HPDE6-E6E7 (cell line): ENCODE data around the gene VPS41.
A peak's percentile ranks its signal among the peaks of the same experiment; 100 is the strongest.

Source experiments
- DNase-seq: peaks from one replicate; pipeline ENCODE4 v3.0.0; 2011; ENCODE audit warnings: missing footprints; ENCODE audit errors: extremely low spot score

The VPS41 gene

DNA sequence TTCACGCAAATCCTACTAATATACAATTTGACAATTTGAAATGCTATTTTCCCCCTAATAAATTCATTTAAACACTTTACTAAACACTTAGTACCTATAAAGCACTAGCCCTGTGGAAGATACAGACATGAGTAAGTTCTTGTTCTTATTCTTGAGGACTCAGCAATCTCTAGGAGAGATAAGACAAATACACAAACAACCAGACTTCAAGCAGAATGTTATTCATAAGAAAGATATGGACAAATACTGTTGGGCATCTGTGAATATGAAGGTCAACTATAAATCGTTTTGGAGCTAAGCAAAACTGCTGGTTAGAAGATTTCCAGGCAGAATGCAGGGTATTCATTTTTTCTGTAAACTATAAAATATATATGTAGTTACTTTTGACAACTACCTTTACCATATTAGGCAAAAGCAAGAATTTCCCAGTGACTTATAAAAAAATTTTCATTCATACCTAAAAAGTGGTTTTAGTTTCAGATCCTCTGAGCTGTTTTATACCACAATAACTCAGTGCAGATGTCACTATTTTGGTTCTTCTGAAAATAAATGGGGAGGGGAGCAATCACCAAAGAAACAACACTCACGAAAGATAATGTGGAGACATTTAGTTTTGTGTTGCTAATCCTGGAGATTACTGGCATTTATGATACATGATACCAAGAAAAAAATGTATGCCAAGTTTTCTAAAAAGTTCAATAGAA, 3.8 kb downstream of the VPS41 start:
- DNase-seq: no peak

DNA sequence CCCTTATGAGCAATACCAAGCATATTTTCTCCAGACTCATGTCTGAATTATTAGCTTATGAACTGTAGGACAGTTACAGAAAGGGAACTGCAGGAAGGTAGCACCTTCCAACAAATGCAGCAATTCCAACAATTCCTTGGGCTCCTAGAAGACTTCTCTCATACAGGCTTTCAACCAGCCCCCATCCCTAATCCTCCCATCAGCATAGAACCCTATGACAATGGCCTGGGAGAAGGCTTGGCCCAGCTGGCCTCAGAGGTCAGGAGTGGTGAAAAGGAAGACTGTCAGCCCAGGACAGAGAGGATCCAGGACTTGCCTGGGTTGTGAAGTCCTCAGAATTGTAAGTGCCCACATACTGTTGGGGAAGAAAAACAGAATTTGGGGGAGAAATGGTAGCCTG, 5.9 kb downstream of the VPS41 start:
- DNase-seq: no peak

DNA sequence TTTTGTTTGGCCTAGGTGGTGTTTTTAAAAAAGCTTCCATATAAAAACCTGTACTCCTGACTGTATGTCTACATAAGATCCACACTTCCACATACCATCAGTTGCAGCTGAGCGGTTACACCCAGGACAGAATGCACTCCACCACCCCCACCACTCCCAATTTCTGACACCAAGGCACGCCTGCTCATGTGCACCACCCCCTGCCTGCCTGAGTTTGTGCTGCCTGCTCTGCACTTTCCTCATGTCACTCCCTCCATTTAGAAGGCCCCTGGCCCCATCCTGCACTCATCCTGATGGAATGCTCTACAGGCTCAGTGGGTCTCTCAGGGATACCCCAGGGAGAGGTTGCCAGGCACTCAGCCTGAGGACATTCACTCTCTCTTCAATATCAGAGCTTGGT, 6.5 kb downstream of the VPS41 start:
- no peak for DNase-seq

DNA sequence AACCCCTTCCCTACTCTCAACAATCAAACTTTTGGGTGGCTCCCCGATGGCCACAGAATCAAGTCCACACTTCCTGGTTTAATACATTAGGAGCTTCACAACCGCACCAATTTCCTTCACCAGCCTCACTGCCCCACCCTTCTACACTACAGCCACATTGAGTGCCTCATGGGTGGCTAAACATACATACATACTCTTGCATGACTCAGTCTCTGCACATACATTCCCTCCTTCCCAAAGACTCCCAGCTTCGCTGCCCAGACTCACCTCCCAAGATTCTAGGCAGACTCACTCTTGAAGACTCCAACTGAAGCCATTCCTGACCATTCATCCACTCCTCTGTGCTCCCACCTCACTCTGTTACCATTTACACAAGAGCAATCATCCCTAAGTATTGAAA, 15.9 kb downstream of the VPS41 start:
- DNase-seq: peak; percentile 37

DNA sequence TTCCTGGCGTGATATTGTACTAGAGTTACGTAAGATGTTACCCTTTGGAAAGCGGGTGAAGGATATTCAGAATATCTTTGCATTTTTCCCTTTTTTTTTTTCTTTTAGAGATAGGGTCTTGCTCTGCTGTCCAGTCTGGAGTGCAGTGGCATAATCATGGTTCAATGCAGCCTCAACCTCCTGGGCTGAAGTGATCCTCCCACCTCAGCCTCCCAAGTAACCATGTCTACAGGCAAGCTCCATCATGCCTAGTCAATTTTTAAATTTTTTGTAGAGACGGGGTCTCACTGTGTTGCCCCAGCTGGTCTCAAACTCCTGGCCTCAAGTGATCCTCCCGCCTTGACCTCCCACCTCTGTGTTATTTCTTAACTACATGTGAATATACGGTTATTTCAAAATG, 18.4 kb downstream of the VPS41 start:
- DNase-seq: no peak

DNA sequence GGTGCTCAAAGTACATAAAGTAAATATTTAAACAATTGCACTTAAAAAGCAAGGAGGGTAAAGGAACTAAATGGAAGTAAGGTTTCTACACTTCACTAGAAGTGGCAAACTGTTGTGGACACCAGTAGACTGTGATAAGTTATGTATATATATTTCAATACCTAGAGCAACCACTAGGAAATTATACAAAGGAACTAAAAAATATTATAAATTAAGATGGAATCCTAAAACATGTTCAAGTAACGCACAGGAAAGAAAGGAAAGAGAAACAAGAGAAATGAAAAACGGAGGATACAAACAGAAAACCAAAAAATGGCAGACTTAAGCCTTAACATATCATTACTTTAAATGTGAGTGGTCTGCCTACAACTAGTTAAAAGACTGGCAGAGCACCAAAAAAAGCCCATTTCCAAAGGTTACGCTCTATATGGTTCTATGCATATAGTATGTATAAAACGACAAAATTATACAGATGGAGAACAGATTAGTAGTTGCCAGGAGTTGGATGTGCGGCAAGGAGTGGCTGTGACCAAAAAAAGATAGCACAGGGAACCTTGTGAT, 19.0 kb downstream of the VPS41 start:
- no peak for DNase-seq

DNA sequence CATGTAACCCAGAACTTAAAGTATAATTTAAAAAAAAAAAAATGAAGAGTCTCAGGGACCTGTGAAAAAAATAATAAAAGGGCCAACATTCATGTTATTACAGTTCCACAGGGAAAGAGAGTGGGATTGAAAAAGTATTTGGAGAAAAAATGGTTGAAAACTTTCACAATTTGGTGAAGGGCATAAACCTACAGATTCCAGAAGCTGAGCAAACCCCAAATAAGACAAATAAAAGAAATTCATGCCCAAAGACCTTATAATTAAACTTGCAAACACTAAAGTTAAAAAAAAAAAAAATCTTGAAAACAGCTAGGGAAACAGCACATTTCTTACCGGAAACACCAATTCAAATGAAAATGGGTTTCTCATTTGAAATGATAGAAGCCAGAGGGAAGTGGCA, 19.9 kb downstream of the VPS41 start:
- DNase-seq: no peak

DNA sequence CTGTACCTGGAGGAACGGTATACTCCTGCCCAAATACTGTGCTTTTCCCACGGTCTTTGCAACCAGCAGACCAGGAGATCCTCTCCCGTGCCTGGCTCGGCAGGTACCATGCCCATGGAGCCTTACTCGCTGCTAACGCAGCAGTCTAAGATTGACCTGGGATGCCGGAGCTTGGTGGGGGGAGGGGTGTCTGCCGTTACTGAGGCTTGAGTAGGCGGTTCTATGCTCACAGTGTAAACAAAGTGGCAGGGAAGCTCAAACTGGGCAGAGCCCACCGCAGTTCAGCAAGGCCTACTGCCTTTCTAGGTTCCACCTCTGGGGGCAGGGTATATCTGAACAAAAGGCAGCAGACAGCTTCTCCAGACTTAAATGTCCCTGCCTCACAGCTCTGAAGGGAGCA, 22.7 kb downstream of the VPS41 start:
- DNase-seq: no peak

DNA sequence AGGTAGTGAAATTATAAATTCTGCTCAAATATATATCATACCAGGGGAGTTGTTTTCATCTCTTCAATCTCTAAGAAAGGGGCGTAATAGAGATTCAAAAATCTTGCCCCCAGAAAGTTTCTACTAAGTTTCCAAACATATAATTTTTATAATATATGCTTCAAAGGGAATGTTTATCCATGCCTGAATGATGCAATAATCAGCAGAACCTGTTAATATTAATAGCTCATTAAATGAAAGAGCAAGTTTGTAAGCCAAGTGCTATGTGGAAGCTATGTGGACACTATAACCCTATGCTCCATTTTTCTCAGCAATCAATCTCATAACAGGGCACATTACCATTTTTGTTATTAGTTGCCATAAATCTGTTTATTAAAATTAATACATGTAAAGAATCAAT, 25.3 kb downstream of the VPS41 start:
- no peak for DNase-seq

DNA sequence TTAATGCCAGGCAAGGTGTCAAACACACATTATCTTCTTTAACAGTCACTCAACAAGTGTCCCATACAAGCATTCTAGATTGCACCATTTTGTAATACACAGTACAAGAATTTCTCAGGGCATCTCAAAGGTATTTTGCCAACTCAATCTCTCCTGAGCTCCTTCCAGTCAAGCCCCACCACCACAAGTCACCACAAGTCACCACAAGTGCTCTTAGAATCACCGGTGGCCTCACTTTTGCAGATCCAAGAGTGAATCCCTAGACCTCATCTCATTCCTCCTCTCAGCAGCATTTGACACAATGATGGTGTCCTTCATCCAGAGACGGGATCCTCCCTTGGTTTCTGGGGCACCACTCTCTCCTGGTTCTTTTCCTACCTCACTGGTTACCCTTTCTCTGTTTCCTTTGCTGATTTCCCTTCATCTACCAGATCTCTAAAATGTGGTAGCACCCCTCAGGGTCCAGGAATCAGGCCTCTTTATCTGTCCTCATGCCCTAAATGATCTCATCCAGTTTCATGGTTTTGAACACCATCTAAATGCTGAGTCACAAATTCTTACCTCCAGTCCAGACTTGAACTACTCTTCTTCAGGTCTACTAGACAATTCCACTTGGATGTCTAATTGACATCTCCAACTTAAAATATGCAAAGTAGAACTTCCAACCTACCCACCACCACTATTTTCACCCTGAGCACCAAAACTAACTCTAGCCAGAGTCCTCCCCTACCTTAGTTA, 26.9 kb downstream of the VPS41 start:
- no peak for DNase-seq

DNA sequence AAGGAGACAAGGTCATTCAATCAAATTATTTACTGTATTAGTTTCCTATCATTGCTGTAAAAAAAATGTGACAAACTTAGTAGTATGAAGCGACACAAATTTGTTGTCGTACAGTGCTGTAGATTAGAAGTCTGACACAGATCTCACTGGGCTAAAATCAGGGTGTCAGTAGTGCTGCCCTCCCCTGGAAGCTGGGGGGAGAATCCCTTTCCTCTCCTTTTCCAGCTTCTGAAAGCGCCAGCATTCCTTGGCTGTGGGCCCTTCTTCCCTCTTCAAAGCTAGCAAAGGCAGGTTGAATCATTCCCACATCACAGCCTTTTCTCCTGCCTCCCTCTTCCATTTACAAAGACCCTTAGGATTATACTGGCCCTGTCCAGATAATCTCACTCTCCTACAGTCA, 28.0 kb downstream of the VPS41 start:
- no peak for DNase-seq

DNA sequence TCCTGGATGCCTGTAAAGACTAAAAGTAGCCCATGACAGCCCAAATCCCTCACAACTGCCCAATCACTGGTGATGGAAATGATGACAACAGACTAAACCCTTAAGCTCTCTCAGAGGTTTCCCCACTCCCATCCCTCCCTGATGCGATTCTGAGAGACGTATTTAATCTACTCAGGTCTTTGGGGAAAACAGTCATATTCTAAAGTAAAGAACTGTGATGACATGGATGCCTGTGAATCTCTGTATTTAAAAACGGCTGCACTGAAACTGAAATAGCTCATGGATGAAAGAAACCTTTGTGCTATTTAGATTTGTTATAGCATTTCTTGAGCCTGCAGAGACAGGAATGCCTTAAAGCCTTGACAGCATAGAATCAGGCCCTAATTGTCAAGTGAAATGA, 28.5 kb downstream of the VPS41 start:
- no peak for DNase-seq

DNA sequence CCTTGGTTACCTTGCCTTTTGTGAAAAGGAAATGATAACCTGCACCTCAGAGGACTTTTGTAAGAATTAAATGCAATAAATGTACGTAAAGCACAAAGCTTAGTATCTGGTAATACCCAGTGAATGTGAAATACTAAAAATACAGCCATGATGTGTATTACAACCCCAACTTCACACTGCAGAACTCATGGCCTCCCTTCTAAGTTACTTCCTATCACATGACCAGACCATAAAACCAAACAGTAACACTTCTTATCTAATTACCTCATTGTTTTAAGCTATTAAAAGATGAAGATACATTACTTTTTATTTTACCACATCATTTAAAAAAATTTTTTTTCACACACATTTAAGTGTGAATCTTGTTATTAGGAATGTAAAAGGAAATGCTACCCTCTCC, 29.0 kb downstream of the VPS41 start:
- no peak for DNase-seq

DNA sequence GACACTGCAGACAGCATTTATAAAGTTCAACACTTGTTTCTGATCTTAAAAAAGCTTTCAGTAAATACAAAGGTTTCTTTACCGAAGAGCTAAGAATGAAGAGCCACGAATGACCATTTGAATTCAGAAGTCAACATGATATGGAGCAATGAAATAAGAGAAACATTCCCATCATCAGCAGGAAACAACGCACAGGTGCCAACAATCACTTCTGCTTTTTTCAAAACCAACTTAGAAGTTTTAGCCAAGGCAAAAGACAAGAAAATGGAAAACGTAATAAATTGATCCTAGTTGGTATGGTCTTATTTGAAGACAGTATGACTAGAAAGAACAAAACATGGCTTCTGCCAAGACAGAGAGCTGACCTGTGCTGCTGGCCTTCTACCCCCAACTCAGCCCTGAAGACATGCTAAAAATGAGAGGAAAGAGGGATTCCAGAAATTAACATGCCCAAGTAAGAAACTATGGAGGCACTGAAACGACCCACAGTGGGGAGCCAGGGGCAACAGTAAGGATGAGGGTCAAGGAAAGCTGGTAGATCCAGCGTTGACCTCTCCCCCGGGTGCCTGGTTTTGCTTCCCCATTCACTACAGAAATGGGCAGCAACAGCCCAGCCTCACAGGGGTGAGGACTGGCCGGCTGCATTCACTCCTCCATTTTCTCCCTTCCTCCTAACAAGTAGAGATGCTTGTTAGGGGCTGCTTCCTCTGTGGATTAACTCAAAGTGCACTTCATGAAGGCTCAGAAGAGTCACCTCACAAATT, 30.1 kb downstream of the VPS41 start:
- no peak for DNase-seq

DNA sequence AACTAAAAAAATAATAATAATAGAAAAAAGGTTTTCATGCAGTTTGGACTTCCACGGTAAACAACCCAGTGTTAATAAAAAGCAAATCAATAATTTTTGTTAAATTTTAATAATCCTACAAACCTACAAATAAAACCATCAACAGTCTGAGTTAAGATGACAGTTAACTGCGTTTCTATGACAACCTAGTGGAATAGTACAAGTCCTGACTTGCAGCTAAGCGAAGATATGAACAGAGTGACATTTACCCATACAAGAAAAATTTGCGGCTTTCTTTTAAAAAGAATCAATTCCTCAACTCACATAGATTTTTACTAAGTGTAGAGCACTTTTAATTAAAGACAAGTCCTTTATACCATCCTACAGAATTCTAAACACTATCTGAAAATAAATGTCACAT, 35.6 kb downstream of the VPS41 start:
- DNase-seq: no peak

DNA sequence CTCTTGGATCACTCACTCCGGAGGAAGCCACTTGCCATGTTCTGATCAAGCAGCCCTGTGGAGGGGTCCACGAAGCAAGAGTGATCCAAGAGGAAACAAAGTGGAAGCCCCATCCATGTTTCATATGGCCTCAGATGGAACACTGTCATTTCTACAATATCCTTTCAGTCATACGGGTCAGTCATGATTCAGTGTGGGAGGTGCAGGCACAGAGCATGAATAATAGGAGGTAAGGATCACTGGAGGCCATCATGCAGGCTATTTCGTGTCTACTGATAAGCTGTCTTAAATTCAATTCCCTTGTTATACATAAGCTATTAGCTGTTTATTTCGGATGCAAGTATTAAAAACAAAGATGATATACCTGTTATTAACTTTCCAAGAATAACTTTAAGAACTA, 36.8 kb downstream of the VPS41 start:
- no peak for DNase-seq

DNA sequence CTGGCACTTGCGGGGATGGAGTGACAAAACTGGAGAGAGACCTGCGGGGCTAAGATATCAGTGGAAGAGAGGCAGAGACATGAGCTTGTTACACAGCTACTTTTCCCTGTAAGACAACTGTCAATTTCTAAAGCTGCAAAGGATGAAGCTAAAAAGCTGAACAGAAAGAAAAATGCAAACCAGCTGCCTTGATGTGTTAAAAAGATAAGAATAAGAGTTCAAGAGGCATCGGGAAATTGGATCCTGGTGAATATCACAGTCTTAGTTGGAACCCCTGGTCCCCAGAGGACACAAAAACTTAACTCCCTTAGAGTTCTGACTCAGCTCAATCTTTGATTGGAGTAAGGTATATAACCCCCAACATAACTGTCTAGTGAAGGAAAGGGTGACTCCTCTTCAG, 38.8 kb downstream of the VPS41 start:
- no peak for DNase-seq

DNA sequence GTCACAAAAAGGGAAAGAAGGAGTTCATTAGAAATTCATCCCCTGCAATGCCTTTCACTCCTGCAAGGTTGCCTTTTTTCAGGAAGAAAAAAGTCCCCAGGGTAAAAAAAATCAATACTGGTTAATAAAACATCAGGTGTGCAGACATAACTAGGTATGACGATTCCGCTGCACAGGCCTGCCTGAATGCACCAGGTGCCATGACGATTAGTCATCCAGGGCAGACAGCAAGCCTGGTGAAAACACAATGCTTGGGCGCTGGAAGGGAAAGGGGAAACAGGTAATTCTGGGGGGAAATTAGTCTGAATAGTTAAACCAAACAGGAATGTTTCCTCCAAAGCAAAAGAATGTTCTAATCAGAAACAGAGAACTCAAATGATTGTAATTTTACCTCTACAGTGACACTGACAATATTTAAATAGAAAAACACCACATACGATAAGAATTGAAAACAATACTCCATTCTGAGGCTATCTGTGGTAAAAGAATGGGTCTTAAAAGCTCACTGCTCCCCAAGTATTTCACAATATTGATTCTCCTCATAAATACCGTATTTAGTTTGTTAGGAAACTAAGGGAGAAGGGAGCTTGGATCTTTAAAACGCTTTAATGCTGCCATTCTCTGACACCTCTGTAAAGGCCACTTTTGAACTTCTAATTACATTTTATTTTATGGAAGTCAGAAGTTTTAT, 45.2 kb downstream of the VPS41 start:
- peak; percentile 82 for DNase-seq

DNA sequence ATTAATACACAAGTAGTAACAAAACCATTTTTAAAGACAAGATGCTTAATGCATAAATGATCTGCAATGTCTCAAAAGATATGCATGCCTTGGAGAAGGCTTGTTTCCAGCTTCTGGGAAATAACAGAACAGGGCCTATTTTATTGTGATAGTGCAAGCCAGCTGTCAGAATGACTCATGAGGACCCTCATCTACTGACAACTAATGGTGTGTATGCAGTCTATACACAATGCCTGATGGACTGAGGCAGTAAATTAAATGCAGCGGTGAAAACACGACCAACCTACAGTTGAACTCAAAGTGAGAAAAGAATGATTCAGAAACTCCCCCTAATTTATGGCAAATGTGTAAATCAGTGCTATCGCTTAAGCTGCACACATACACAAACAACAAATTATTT, 46.3 kb downstream of the VPS41 start:
- DNase-seq: no peak

DNA sequence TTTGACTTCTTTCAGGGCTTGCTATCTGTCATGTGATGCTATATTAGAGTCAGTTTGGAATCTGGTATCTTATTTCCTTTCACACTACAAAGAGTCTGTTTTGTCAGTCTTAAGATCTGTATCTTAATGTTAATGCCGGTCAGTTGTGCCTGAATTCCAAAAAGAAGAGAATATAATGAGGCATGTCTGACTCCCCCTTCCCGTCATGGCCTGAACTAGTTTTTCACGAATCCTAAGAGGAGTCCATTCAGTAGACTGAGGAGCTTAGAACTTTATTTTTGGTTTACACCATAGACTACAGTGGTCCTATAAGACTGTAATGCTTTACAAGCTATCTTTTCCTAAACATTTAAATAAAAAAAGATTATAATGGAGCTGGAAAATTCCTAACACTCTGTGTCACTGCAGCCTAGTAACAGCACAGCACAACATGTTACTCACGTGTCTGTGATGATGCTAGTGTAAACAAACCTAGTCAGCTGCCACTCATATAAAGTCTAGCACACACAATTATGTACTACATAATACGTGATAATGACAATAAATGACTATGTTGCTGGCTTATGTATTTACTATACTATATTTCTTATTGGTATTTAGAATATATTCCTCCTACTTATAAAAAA, 50.6 kb downstream of the VPS41 start:
- DNase-seq: peak; percentile 29

DNA sequence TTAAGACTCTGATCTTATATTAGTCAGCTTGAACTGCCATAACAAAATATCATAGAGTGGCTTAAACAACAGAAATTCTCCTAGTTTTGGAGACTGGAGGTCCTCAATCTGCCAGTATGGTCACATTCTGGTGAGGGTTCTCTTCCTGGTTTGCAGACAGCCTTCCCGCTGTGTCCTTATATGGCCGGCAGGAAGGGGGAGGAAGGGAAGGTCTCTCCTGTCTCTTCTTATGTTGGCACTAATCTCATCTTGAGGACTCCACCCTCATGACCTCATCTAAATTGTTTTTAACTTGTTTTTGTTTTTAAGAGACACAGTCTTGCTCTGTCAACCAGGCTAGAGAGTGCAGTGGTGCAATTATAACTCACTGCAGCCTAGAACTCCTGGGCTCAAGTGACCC, 53.1 kb downstream of the VPS41 start:
- DNase-seq: no peak

DNA sequence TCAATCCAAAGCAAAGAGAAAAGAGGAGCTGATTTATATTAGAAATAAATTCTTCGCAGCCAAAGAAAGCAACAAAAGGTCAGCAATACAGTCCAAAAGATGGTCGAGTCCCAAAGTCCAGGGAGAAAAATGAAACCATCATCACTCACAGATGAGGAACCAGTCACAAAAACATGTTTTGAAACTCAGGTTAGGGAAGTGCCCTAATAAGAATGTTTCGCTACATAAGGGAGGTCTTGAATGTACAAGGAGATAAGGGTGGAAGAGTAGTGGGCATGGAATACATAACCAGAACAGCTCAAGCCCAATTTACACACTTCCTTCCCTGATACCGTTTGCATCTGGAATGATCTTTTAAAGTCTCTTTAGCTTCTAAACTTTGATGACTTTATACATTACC, 53.6 kb downstream of the VPS41 start:
- no peak for DNase-seq
